H1 (cell line): ENCODE measurements around the gene MCM8. TPM values are rescaled to one million over a fixed set of nuclear protein-coding genes. Genes with fewer than 3 reads are reported as not detected.

ENCODE experiments used
- CTCF ChIA-PET: fragments of 300-600 bp; sonication (Branson Sonifier 250); formaldehyde crosslinking; loops from one replicate; lab custom pipeline; 2021; ENCODE audit not compliant: partially characterized antibody; lab: Charles Lee
- POLR2A ChIA-PET: fragments of 300-600 bp; sonication (Branson Sonifier 250); formaldehyde crosslinking; loops from one replicate; lab custom pipeline; 2021; ENCODE audit warnings: inconsistent platforms; ENCODE audit not compliant: partially characterized antibody; lab: Charles Lee
- DNase-seq, 2 experiments: peaks; one replicate each; pipeline versions ENCODE4 v3.0.0 to v3.0.0-alpha.2; 2010 to 2022; ENCODE audit warnings: low spot score in 2 of 2, low read depth in 1 of 2, mixed read lengths in 1 of 2
- FAIRE-seq: peaks from 2 replicates; lab custom pipeline; 2011; peaks lifted over from hg19 to GRCh38; lab: Jason Lieb, UNC
- H2AFZ ChIP-seq: 2 replicates; pipeline ENCODE4 v1.8.1; 2012; ENCODE audit warnings: low read length, inconsistent platforms
- H2AK5ac ChIP-seq: 2 replicates; pipeline ENCODE4 v1.6.1; 2013; ENCODE audit warnings: low read depth, low read length
- H2BK120ac ChIP-seq: replicated peaks from 2 replicates; pipeline ENCODE3; 2013; ENCODE audit warnings: low read depth, low read length, inconsistent platforms
- H2BK12ac ChIP-seq: 2 replicates; pipeline ENCODE4 v1.6.1; 2013; ENCODE audit warnings: low read depth, low read length
- H2BK15ac ChIP-seq: 2 replicates; pipeline ENCODE4 v1.6.1; 2013; ENCODE audit warnings: low read length
- H2BK20ac ChIP-seq: 2 replicates; pipeline ENCODE4 v1.6.1; 2013; ENCODE audit warnings: low read length
- H2BK5ac ChIP-seq: 2 replicates; pipeline ENCODE4 v1.6.1; 2013; ENCODE audit warnings: low read depth, low read length
- H3K14ac ChIP-seq: 2 replicates; pipeline ENCODE4 v1.6.1; 2013; ENCODE audit warnings: inconsistent platforms; ENCODE audit not compliant: insufficient read length
- H3K18ac ChIP-seq: 2 replicates; pipeline ENCODE4 v1.6.1; 2013; ENCODE audit warnings: low read length; ENCODE audit errors: extremely low read depth
- H3K23ac ChIP-seq: 2 replicates; pipeline ENCODE4 v1.6.1; 2013; ENCODE audit warnings: inconsistent platforms; ENCODE audit not compliant: insufficient read length
- H3K23me2 ChIP-seq: 2 replicates; pipeline ENCODE4 v1.6.1; 2013; ENCODE audit warnings: low read depth, low read length
- H3K27ac ChIP-seq: 2 replicates; pipeline ENCODE4 v1.6.1; 2011; ENCODE audit warnings: low read depth, low read length, inconsistent platforms
- H3K27me3 ChIP-seq, 4 experiments: replicated peaks in 1 of 4; 1 replicate in 1 of 4; 2 replicates in 3 of 4; pipeline versions ENCODE4 v1.6.1 to v1.8.1; 2011 to 2013; ENCODE audit warnings: low read length in 3 of 4, mild to moderate bottlenecking in 3 of 4, inconsistent platforms in 2 of 4, mixed read lengths in 2 of 4, moderate library complexity in 1 of 4; ENCODE audit not compliant: control insufficient read depth in 3 of 4, insufficient read depth in 3 of 4; ENCODE audit errors: extremely low read depth in 1 of 4
- H3K36me3 ChIP-seq, 4 experiments: 2 replicates each; pipeline versions ENCODE4 v1.6.1 to v1.8.1; 2011 to 2013; ENCODE audit warnings: mild to moderate bottlenecking in 4 of 4, low read length in 3 of 4, moderate library complexity in 2 of 4, control low read depth in 1 of 4, inconsistent platforms in 1 of 4; ENCODE audit not compliant: insufficient read depth in 4 of 4, control insufficient read depth in 2 of 4
- H3K4ac ChIP-seq: replicated peaks from 2 replicates; pipeline ENCODE3; 2013; ENCODE audit warnings: low read length, low read depth, mixed read lengths, inconsistent platforms; ENCODE audit not compliant: insufficient read length
- H3K4me1 ChIP-seq, 4 experiments: replicated peaks in 1 of 4; 1 replicate in 1 of 4; 2 replicates in 3 of 4; pipeline versions ENCODE4 v1.6.1 to v1.8.1; 2011 to 2013; ENCODE audit warnings: low read length in 3 of 4, inconsistent platforms in 2 of 4, mixed read lengths in 1 of 4; ENCODE audit not compliant: insufficient read depth in 4 of 4, control insufficient read depth in 3 of 4
- H3K4me2 ChIP-seq, 2 experiments: 2 replicates each; pipeline versions ENCODE4 v1.6.1 to v1.8.1; 2011 to 2013; ENCODE audit warnings: low read depth in 2 of 2, low read length in 2 of 2, control low read depth in 1 of 2, inconsistent platforms in 1 of 2, mild to moderate bottlenecking in 1 of 2; ENCODE audit not compliant: insufficient read depth in 1 of 2
- H3K4me3 ChIP-seq, 4 experiments: fragments of 200-600, 300-600 bp in 1 of 4; sonication (generic), shearing (Covaris generic), sonication (Bioruptor Twin) in 1 of 4; 2 replicates each; pipeline versions ENCODE4 v1.5.1 to v1.8.1; 2011 to 2016; ENCODE audit warnings: low read length in 4 of 4, low read depth in 3 of 4, control low read depth in 2 of 4, inconsistent platforms in 2 of 4, mild to moderate bottlenecking in 2 of 4, mixed read lengths in 1 of 4, moderate library complexity in 1 of 4; ENCODE audit not compliant: insufficient read depth in 2 of 4; ENCODE audit errors: extremely low read depth in 1 of 4
- H3K56ac ChIP-seq: replicated peaks from 2 replicates; pipeline ENCODE3; 2013; ENCODE audit warnings: low read depth, mild to moderate bottlenecking, mixed read lengths, low read length, inconsistent platforms; ENCODE audit not compliant: insufficient read length
- H3K79me1 ChIP-seq: 2 replicates; pipeline ENCODE4 v1.6.1; 2013; ENCODE audit warnings: low read depth, low read length, control low read depth
- H3K79me2 ChIP-seq, 2 experiments: 2 replicates each; pipeline versions ENCODE4 v1.6.1 to v1.8.1; 2012 to 2013; ENCODE audit warnings: low read length in 2 of 2, mild to moderate bottlenecking in 2 of 2, inconsistent platforms in 1 of 2; ENCODE audit not compliant: insufficient read depth in 2 of 2, control insufficient read depth in 1 of 2
- H3K9ac ChIP-seq, 4 experiments: replicated peaks in 1 of 4; 1 replicate in 1 of 4; 2 replicates in 3 of 4; pipeline versions ENCODE4 v1.6.1 to v1.8.1; 2011 to 2013; ENCODE audit warnings: low read depth in 3 of 4, low read length in 3 of 4, control low read depth in 2 of 4, mild to moderate bottlenecking in 2 of 4, moderate library complexity in 2 of 4, inconsistent platforms in 1 of 4; ENCODE audit errors: extremely low read depth in 1 of 4
- H3K9me3 ChIP-seq, 2 experiments: 2 replicates each; pipeline versions ENCODE4 v1.6.1 to v1.8.1; 2012 to 2013; ENCODE audit warnings: mild to moderate bottlenecking in 2 of 2, moderate library complexity in 2 of 2, control low read depth in 1 of 2, inconsistent platforms in 1 of 2, low read depth in 1 of 2, low read length in 1 of 2, mixed read lengths in 1 of 2; ENCODE audit not compliant: insufficient read depth in 2 of 2
- H4K20me1 ChIP-seq, 2 experiments: replicated peaks in 1 of 2; 2 replicates each; pipeline versions ENCODE3 to v1.8.1; 2011 to 2013; ENCODE audit warnings: inconsistent platforms in 2 of 2, low read length in 2 of 2, mild to moderate bottlenecking in 1 of 2; ENCODE audit not compliant: insufficient read depth in 2 of 2, control insufficient read depth in 1 of 2
- H4K5ac ChIP-seq: 2 replicates; pipeline ENCODE4 v1.6.1; 2013; ENCODE audit warnings: low read length, low read depth, mixed read lengths, inconsistent platforms; ENCODE audit not compliant: insufficient read length
- H4K8ac ChIP-seq: 2 replicates; pipeline ENCODE4 v1.8.0; 2013; ENCODE audit warnings: mild to moderate bottlenecking, moderate library complexity, low read length, inconsistent platforms; ENCODE audit not compliant: insufficient read depth; ENCODE audit errors: extremely low read depth
- H4K91ac ChIP-seq: replicated peaks from 2 replicates; pipeline ENCODE3; 2013; ENCODE audit warnings: low read length, mixed read lengths, inconsistent platforms; ENCODE audit not compliant: insufficient read length
- SP1 ChIP-seq: IDR thresholded peaks from 2 replicates; pipeline ENCODE4 v1.6.1; 2011; ENCODE audit warnings: low read depth, low read length
- WGBS, 2 experiments: shearing (Covaris generic) in 1 of 2; methylation state at CpG; one replicate each; pipeline versions ENCODE4 v1.1.6 to v1.1.7; 2013 to 2015; ENCODE audit warnings: low lambda C conversion rate in 2 of 2, mixed read lengths in 2 of 2, inconsistent platforms in 1 of 2, low coverage in 1 of 2, missing lambda C conversion rate in 1 of 2; ENCODE audit not compliant: insufficient replicate concordance in 2 of 2, insufficient coverage in 1 of 2, insufficient read length in 1 of 2; ENCODE audit errors: extremely low coverage in 1 of 2, missing lambda C conversion rate in 1 of 2; 5-methylcytosine and 5-hydroxymethylcytosine counted together
- polyA plus RNA-seq, 7 experiments: library from polyadenylated mRNA; depleted of rRNA in 3 of 7; stranded (reverse) in 5 of 7; unstranded in 2 of 7; fragments of >200 nt in 5 of 7; fragments of 200-250 nt in 2 of 7; gene quantifications; 1 replicate in 5 of 7; 2 replicates in 1 of 7; 4 replicates in 1 of 7; pipeline versions ENCODE4 v1.2.1 to v1.2.3, GENCODE V29; 2011 to 2013; ENCODE audit warnings: missing spikeins in 2 of 7, mixed read lengths in 2 of 7
- total RNA-seq: library from RNA; stranded (reverse); fragmentation: NEBNext Ultra II Directional; extraction: Animal tissue kit (Norgen Biotek cat#: 25700); gene quantifications from 2 replicates; pipeline ENCODE4 v1.2.1, GENCODE V29; 2021

MCM8 gene
- total and polyA plus RNA-seq, 2 of the 8 experiments (the other 6 are each of a cell fraction or from before 2014, with no cell fraction given): 7.1 to 31.9 TPM

DNA sequence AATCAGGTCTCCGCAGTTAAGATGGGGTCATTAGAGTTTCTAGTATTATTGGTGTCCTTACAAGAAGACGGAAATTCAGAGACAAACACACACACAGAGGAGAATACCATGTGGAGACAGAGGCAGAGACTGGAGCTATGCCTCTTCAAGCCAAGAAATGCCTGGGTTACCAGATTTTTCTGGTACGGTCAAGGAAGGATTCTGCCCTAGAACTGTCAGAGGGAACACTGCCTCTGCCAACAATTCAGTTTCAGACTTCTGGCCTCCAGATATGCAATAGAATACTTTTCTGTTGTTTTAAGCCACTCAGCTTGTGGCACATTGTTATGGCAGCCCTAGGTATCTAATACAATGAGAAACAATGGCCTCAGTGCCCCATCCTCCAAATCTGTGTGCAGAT is 19.0 kb upstream of the MCM8 start:
- no peak overlapping the region for H3K18ac ChIP-seq
- no peak overlapping the region for H2AFZ ChIP-seq
- ChIA-PET POLR2A (interaction anchor here (0.5 kb wide), 1 partner anchor 133 kb away, joined by 3 read pairs; no protein-coding TSS in a partner anchor), CTCF (interaction anchor here (0.7 to 1.3 kb wide), 3 partner anchors 16 to 403 kb away, joined by 3 read pairs; no protein-coding TSS in a partner anchor)
- no peak overlapping the region for H2BK15ac ChIP-seq
- H3K4me2 ChIP-seq: no peak overlapping the region
- no peaks in the 10 kb centered on the region for H3K36me3 ChIP-seq
- no peak overlapping the region for H3K9ac ChIP-seq
- H2BK5ac ChIP-seq: no peak overlapping the region
- 0 out of 7 replicates have a peak, but pooled peaks cover 0 to 1% (median 0%) of the 10 kb centered on the region in 4 experiments for H3K4me1 ChIP-seq
- H4K5ac ChIP-seq: no peak overlapping the region
- H3K4ac ChIP-seq: no peak overlapping the region
- H3K23ac ChIP-seq: no peak overlapping the region
- no peak overlapping the region for H4K8ac ChIP-seq
- H3K56ac ChIP-seq: no peak overlapping the region
- no peak overlapping the region for H2BK120ac ChIP-seq
- H3K27me3 ChIP-seq: no peaks in the 10 kb centered on the region
- FAIRE-seq (no peak), DNase-seq (no peak)
- H4K91ac ChIP-seq: no peak overlapping the region
- WGBS, 2 experiments: 89% methylated on average over 3 of the region's 3 CpGs; no CpG with 5 or more reads in 1 of the 2 experiments
- H3K9me3 ChIP-seq: no peaks in the 10 kb centered on the region
- no peak overlapping the region for H3K4me3 ChIP-seq
- no peaks in the 10 kb centered on the region for H3K79me2 ChIP-seq
- no peak overlapping the region for H2BK12ac ChIP-seq
- no peaks in the 10 kb centered on the region for H3K79me1 ChIP-seq
- no peaks in the 10 kb centered on the region for H4K20me1 ChIP-seq
- no peak overlapping the region for H2BK20ac ChIP-seq
- H3K14ac ChIP-seq: no peak overlapping the region
- no peak overlapping the region for H3K27ac ChIP-seq
- no peak overlapping the region for H2AK5ac ChIP-seq
- no peaks in the 10 kb centered on the region for H3K23me2 ChIP-seq
- TF ChIP-seq SP1: no peak
